ENCODE measurements around the gene NFU1.
"Not testable (repeated sequence)": the region's sequence is repeated elsewhere in the genome, so short reads cannot be mapped to it uniquely, and the experiment has no call there.

The NFU1 gene

DNA sequence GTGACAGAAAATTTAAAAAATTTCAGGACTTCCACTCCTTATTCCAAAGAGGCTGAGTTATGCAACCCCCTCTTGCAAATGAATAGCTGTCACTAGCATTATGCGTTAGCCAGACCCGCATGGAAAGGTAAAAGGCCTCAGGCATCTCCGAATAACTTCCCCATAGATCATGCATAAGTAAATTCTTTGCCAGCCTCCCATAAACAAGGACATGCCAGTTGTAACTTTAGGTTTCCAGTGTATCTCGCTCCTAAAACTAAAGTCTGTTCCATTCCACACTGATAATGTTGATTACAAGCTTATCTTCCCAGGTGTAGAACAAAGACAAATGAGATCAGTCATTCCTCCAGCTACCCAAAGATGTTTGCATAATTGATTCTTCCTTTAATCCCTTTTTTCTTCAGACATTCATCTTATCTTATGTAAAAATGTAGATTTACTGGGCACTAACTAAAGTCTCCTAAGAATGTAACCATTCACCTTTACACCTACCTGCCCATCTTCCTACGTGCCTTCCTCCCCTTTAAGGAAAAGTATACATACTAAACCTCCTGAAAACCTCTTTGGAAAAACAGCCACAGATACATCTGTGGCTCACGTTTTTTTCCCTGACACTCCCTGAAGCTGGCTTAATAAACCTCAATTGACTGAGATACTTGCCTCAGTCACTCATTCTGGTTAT is 13.6 kb upstream of the NFU1 start:
- no peak for DNase-seq (ENCODE audit: low spot score)

DNA sequence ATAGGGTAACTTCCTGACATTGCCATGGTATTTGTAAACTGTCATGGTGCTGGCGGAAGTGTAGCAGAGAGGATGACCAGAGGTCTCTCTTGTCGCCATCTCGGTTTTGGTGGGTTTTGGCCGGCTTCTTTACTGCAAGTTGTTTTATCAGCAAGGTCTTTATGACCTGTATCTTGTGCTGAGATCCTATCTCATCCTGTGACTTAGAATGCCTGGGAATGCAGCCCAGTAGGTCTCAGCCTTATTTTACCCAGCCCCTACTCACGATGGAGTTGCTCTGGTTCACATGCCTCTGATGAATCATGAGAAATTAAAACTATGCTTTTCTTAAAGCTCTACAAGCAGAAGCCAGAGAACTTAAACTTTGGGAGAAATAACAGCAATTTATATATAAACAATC is 12.7 kb upstream of the NFU1 start:
- no peak for DNase-seq (ENCODE audit: low spot score)

DNA sequence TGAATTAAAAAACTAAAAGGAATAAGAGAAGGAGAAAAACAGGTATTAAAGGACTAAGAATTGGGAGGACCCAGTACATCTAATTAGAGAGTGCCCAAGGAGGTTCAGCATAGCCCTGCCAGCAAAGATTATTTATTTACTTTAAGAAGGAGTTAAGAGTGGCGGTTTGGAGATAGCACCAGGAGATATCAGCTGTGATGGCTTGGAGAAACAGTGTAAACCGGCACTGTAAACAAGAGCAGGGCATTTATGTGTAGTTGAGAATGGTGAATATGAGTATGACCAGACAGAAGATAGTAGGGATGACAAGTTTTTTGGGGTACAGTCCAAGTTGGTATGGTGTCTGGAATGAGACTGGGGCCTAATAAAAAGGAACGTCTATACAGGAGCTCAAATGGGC is 6.4 kb upstream of the NFU1 start:
- DNase-seq (ENCODE audit: low spot score) = not testable (repeated sequence)

DNA sequence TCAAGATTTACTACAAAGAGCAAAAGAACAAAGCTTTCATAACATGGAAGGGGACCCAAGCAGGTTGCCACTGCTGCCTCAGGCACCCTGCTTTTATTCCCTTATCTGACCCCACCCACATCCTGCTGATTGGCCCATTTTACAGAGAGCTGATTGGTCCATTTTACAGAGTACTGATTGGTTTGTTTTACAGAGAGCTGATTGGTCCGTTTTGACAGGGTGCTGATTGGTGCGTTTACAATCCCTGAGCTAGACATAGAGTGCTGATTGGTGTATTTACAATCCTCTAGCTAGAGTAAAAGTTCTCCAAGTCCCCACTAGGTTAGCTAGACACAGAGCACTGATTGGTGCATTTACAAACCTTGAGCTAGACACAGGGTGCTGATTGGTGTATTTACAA is 2.3 kb upstream of the NFU1 start:
- DNase-seq (ENCODE audit: low spot score) = not testable (repeated sequence)

DNA sequence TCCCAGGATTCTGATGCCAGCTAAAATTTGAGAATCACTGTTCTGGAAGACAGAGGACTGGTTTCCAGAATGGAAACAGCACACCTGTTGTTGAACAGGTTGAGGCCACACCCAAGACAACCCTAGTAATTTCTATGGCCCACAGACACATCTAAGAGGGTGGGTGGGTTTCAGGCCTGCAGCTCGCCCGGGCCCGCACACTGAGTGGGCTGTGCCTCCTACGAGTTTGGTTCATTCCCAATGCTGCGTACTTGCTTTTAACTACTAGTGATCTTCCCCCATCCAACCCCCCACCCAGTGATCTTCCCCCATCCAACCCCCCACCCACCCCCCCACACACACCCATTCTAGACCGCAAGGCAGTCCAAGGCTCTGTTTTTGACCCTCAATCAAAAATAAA is 1.3 kb upstream of the NFU1 start:
- no peak for DNase-seq (ENCODE audit: low spot score)

DNA sequence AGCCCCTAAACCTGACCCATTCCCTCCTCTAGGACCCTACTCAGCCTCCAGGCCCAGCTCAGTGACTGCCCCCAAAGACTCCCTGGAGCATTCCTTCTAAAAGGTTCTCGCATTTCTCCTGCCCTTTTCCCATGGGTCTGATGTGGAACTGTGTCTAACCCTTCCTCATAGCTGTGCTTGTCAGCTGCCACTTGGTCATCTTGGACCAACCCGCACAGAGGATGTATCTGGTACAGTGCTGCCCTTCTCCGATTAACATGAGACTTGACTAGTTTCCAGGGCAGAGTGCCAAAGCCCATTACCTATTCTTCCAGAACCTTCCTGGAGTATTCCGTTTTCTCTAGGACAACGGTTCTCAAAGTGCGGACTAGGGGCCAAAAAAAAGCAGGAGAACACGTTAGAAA is 518 bp upstream of the NFU1 start:
- peak; percentile 2 for DNase-seq (ENCODE audit: low spot score)

DNA sequence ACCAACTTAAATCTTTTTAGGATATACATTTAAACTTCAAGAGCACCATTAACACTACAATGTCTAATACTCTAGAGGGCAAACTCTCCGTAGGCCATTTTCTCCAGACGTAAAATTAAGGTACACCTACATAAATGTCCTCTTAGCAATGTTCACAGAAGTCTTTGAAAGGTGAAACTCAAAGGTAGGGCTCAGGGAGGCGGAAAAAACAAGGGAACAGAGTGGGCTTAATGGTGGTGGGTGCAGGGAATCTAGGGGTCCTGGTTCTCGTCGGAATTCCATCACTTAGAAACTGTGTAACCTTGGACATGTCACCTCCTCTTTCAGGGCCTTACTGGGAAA is 668 bp downstream of the NFU1 start:
- no peak for DNase-seq (ENCODE audit: low spot score)

DNA sequence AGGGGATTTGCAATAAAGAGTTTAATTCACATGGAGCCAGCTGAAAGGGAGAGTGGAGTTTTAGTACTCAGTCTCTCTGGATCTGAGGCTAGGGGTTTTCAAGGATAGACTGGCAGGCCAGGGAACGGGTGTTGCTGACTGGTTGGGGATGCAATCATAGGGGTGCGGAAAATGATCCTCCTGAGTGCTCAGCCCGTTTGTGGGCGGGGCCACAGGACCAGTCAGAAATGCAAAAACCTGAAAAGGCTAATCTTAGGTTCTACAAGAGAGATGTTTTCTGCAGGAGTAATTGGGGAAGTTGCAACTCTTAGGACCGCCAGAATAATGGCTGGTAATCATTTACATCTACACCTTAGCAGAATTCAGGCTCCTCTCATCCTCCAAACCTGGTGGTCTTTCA is 2.5 kb downstream of the NFU1 start:
- no peak for DNase-seq (ENCODE audit: low spot score)

DNA sequence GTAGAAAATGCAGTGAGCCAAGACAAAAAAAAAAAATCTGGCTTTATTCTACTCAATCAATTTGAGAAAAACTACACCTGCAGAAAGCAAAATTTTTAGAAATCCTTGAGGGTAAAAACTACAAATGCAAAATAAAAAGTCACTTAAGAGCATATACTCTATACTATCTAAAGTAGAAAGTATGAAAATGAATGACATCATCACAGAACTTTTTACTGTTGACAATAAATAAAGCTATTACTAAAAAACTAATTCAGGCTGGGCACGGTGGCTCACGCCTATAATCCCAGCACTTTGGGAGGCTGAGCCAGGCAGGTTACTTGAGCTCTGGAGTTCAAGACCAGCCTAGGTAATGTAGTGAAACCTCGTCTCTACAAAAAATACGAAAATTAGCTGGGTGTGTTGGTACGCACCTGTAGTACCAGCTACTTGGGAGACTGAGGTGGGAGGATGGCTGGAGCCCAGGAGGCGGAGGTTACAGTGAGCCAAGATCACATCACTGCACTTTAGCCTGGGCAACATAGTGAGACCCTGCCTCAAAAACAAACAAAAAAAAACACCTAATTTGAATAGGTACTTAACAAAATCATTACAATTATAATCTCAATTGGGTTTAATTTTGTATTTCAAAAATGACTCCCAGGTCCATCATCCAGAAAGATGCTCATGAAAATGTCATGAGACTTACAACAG is 7.6 kb downstream of the NFU1 start:
- no peak for DNase-seq (ENCODE audit: low spot score)

DNA sequence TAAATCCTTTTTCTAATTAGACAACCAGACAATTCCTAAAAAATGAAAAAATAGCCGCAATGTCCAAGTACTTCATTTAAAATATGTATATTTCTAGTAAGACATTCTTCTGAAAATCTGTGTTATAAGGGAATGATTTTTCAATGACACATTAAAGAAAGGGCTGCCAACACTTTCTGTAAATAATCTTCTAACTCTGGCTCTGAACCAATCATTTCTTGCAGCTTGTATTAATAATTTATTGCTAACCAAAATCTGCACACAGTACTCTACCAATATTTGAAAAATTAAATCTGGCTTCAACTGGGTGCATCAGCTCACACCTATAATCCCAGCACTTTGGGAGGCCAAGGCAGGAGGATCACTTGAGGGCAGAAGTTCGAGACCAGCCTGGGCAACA is 8.3 kb downstream of the NFU1 start:
- no peak for DNase-seq (ENCODE audit: low spot score)

DNA sequence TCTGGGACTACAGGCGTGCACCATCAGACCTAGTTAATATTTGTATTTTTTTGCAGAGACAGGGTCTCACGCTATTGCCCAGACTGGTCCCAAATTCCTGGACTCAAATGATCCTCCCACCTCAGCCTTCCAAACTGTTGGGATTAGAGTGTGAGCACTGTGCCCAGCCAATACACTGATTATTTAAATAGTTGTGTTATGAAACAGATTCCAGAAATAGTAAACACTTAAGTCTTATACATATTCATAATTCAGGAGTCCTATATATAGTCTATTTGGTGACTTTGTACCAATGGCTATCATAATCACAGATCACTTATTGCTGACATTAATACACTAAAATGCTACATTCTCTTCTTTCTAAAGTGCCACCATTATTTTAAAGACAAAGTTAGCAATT is 12.8 kb downstream of the NFU1 start:
- no peak for DNase-seq (ENCODE audit: low spot score)

DNA sequence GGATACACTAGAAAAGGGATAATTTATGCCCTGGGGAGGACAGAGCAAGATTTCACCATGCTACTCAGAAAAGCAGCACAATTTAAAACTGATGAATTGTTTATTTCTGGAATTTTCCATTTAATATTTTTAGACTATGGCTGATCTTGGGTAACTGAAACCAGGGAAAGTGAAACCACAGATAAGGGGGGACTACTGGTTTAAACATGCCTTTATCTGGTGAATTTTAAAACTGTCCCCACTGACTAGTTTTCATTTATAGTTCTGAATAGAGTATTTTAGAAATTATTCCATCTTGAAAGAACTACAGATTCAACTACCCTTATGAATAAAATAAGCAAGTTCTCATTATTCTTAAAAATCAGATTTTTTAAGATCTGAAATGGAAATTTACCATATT is 15.0 kb downstream of the NFU1 start:
- no peak for DNase-seq (ENCODE audit: low spot score)

DNA sequence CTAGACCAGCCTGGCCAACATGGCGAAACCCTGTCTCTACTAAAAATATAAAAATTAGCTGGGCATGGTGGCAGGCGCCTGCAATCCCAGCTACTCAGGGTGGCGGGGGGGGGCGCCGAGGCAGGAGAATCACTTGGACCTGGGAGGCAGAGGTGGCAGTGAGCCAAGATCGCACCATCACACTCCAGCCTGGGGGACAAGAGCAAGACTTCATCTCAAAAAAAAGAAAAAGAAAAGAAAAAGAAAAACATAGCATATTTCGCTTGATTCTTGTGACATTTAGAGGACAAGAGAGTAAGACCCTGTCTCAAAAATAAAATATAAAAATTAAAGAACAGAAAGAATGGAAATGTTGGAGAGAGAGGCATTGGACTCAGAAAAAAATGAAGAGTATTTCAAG is 18.1 kb downstream of the NFU1 start:
- not testable (repeated sequence) for DNase-seq (ENCODE audit: low spot score)

DNA sequence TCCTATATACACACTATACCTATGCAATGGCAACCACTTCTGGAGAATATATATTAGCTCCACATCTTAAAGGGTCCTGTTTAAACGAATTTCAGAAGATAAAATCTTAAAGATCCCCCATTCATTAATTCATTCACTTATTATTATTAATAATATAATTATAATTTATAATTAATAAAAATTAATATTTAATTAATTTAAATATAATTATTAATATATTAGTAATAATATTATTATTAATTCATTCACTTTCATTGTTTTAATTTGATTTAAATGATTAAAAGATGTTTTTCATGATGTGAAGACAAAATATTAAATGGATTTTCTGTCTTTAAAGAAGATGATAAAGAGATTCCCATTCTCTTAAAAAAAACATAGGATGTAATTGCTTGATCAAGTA is 21.1 kb downstream of the NFU1 start:
- DNase-seq (ENCODE audit: low spot score) = no peak

DNA sequence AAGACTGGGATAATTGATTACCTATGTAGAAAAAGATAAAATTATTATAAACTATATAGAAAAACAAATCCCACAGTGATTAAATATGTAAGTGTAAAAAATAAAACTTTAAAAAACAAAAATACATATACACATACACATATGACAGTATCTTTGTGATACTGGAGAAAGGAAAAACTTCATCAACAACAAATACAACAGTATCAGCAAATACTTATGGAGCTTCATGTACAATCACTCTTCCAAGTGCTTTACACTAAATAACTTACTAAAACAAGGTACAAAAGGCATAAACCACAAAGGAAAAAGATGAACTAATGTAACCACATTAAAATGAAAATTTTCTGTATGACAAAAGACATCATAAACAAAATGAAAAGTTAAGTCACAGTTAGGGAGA is 26.1 kb downstream of the NFU1 start:
- no peak for DNase-seq (ENCODE audit: low spot score)

DNA sequence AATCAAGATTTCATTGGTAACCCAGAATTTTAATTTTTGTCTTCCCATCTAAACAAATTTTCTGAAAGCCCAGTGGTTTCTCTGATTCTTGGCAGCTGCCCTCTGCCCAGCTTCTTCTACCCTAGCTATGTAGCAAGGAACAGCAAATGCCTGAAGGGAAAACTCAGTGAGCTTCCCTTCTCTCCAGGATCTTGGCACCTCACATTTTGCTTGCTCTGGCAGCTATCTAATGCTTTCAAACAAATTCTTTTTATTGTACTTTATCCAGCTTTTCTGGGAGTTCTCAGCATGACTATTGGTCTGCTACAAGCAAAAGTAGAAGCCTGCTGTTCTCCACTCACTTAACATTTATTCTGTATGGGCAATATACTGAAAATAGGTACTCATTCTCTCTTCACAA is 31.9 kb downstream of the NFU1 start:
- no peak for DNase-seq (ENCODE audit: low spot score)

DNA sequence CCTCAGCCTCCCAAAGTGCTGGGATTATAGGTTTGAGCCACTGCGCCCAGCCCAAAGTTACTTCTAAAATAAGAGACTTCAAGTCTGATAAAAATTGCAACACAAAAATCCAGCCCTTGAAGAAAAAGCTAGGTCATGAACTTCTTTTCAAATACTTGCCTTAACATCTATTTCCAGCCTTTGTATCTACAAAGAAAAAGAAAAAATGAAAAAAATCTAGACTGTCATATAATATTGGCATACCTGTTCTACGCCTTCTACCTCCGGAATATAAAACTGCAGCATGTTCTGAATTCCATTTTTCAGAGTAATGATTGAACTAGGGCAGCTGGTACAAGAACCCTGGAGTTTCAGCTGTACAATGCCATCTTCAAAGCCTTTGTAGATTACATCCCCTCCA is 37.1 kb downstream of the NFU1 start:
- DNase-seq (ENCODE audit: low spot score) = no peak

DNA sequence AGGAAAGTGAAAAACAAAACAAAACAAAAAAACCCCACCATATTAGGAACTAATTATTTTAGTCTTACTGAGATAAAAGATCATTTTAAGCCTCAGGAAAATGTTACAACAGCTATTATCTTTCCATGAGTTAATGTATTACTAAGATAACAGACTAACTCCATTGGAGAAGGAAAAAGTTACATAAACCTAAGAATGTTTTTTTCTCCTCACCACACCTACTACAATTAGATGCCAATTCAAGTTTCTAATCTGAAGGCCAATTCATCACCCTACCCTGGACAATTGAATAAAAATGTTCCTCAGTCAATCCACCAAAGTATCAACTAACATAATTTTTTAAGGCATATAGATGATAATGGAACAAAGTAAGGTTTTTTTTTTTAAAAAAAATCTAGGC is 40.0 kb downstream of the NFU1 start:
- DNase-seq (ENCODE audit: low spot score) = no peak

DNA sequence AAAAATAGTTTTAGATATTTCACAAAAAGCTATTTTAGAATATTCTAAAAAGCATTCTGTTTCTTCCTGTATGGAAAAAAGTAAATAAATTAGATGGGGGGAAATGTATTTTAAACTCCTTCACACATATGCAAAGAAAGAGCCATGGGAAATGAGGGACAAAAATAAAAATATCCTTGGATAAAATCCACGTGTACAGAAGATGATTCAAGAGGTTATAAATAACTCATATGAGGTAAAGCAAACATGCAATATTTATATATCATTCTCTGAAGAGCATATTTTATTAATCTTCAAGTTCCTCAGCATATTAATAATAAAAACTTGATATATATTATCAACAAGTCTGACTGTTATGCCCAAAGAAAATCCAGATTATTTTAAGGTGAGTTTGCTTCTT is 41.4 kb downstream of the NFU1 start:
- no peak for DNase-seq (ENCODE audit: low spot score)

DNA sequence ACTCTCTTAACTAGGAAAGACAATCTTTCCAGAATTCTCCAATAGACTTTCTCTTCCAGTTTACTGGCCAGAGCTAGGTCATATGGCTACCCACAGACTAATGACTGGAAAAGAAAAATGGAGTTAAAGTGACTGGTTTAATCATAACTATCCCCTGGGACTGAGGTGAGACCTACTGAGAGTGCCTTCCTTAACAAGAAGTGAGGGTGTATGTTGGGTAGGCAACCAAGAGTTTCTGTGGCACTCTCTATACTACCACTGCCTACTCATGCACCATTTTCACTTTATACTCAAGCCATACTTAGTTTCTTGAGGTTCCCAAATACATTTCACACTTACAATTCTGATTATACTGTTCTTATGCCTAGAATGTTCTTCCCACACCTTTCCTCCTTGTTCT is 43.3 kb downstream of the NFU1 start:
- no peak for DNase-seq (ENCODE audit: low spot score)

DNA sequence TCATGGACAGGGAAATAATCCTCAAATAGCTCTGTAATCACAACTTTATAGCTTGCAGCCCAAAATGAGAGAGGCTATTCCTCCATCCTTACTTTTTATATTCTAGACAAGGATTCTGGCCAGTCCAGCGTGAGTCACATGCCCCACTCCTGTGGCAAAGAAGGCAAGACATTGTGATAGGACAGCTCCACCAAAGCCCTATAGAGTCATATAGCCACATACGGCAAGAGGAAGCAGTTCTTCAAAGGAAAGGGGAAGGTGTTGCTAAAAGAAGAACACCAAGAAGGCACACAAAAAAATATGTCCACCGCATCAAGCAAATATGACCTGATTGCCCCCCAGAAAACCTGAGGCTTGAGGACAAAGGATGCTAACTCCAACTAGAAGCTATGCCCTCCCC is 46.8 kb downstream of the NFU1 start:
- no peak for DNase-seq (ENCODE audit: low spot score)

DNA sequence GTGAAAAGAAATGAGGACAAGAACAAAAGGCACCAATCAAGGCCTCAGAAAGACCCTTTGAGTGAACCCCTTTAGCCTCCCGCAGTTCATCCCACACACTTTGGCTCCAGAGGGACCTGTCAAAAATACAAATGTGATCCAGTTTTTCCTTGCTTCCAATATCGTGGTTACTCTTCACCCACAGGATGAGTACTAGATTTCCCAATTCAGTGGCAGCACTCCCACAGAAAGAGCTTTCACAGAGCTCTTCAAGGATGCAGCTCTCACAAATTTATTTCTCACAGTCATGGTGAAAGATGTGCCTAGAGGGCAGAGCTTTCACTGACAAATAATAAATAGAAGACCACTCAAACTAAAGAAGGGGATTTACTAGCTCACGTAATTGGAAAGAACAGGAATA is 47.2 kb downstream of the NFU1 start:
- no peak for DNase-seq (ENCODE audit: low spot score)

DNA sequence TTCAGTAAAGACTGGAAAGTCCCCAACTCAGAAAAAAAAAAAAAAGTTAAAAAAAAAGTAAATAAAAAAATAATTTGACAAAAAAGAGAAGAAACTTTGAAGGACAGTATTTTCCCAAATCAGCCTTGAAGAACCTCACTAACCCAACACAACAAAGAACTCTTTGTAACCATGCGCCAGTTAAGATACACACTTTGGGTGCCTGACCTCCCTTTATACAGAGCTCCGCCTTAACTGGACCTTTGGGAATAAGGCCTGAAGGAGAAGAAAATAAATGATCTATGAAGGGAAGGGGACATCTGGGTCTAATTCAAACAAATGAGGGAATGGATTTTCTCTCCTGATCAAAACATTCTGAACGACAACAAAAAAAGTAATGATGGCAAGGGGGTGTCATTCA is 48.0 kb downstream of the NFU1 start:
- no peak for DNase-seq (ENCODE audit: low spot score)

DNA sequence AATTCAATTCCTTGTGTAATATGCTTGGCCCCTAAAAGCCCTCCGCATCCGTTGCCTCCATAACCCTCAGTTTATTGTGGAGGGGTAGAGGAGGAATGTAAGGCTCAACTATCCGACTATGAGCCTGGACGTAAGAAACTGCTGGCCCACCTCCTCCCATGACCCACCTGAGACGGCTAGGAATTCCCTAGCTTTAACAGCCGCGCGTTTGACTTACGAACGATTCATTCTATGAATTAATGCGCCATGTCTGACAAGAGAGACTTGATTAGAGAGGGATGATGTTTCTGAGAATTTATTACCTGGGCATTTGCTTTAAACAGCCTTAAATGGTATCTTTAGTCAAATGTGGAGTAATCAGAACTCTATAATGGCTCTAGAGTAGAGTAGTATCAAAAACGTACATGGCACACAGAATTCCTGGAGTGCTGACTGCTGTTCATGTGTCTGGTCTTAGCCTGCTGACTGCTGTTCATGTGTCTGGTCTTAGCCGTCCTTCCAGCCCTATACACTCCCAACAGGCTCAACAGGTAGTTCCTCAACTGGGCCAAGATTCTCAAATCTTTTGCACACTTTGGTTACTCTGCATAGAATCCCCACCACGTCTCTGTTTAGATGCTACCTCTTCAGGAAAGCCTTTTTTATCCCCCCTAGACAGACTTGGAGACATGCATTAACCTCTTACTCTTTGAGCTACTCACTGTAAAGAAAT is 49.3 kb downstream of the NFU1 start:
- DNase-seq (ENCODE audit: low spot score) = no peak
